B cell (primary cell): ENCODE data around the gene BAHCC1.

ENCODE experiments used
- EZH2 ChIP-seq: IDR thresholded peaks from 2 replicates; pipeline ENCODE4 v1.6.1; 2012; ENCODE audit warnings: borderline replicate concordance, low read depth, mild to moderate bottlenecking, moderate library complexity, low read length; ENCODE audit not compliant: insufficient read depth, poor library complexity, severe bottlenecking
- TF ChIP-seq, protein P1 (sequence below): fragments of 200-600 bp; IDR thresholded peaks from one replicate; pipeline ENCODE4 v1.8.0; 2022; ENCODE audit warnings: antibody characterized with exemption, mild to moderate bottlenecking

DNA sequence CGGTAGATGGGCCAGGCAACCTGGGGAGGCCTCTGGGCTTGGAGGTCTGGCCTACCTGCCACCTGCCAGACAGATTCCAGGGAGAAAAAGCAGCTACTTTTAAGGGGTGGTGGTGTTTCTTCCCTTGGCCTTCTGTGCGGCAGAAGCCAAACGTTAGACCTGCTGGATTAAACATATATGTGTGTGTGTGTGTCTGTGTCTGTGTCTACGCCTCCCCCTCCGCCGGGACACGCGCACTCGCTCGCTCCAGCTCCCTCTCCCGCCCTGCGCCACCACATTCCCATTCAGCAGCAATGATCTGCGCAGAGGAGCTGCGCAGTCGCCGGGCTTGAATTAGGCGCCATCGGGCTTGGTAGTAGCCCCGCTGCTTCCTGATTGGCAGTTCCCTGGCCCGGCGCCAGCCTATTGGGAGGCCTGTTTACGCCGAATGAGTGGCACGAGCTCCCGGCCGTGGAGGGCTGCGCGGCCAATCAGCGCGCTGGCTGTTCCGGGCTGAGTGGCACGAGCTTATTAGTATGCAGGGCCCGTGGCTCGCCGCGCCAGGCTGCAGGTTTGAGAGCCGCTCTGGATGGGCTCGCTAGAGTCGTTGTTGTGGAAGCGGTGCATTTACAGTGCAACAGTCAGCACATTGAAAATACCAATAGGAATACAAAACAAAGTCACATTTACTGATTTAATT is at the start of gene BAHCC1:
- TF ChIP-seq, protein P1, sequence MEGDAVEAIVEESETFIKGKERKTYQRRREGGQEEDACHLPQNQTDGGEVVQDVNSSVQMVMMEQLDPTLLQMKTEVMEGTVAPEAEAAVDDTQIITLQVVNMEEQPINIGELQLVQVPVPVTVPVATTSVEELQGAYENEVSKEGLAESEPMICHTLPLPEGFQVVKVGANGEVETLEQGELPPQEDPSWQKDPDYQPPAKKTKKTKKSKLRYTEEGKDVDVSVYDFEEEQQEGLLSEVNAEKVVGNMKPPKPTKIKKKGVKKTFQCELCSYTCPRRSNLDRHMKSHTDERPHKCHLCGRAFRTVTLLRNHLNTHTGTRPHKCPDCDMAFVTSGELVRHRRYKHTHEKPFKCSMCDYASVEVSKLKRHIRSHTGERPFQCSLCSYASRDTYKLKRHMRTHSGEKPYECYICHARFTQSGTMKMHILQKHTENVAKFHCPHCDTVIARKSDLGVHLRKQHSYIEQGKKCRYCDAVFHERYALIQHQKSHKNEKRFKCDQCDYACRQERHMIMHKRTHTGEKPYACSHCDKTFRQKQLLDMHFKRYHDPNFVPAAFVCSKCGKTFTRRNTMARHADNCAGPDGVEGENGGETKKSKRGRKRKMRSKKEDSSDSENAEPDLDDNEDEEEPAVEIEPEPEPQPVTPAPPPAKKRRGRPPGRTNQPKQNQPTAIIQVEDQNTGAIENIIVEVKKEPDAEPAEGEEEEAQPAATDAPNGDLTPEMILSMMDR, result no peak
- TF ChIP-seq EZH2, result no peak
